GM18502 (cell line): ENCODE data around the gene FAM32A.

ENCODE experiments used
- ATAC-seq: cut with Tn5 transposase; IDR thresholded peaks from one replicate; pipeline ENCODE4 v1.9.1; 2021; ENCODE audit warnings: mild to moderate bottlenecking; ENCODE audit not compliant: unreplicated experiment, poor library complexity

Gene FAM32A

GRCh38 chr19:16200038-16201010, 15.1 kb downstream of the FAM32A start:
- ATAC-seq, result no peak

DNA sequence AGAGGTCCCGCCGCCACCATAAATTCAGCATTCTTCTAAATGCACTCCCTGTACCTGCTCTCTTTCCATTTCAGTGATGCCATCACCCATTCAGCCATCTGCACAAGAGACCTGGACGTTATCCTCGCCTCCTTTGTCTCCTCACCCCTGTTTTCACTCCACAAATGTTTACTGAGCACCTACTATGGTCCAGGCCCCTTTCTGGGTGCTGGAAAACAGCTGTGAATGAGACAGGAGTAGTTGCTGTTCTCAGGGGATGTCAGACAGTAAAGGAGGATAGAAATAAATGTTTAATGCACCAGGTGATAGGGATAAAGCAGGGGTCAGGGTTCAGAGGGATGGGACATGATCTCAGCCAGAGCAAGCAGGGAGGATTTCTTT, 15.8 kb downstream of the FAM32A start:
- ATAC-seq, result no peak

DNA sequence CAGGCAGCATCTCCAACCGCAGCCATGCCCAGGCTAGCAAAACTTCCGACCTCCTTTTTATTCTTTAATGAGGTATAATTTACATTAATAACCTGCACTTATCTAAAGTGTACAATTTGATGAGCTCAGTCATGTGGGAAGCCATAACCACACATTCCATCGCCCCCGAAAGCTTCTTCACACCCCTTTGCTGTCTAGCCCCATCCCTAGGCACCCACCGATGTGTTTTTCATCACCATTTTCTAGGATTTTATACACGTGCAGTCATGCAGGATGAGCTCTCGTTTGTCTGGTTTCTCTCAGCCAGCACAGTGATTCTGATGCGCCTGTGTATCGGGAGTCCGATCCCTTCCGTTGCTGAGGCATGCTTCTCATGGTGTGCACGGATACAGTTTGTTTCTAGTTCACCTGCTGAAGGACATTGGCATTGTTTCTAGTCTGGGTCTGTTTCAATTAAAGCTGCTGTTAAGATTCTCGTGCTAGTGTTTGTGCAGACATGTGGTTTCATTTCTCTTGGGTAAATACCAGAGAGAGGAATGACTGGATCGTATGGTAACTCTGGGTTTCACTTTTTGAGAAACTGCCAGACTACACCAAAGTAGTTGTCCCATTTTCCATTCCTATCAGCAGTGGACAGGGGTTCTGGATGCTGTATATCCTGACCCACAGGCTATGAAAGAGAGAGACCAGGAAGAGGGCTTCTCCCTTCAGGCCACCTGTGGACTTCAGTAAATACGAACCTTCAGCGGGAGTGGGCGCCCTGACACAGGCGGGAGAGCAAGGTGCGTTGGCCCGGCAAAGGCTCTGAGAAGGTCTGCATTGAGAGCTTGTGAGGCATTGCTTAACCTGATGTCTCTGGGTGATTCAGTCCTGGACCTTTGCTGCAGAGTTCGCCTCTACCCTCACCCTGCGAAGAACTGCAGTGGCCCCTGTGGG, 17.4 kb downstream of the FAM32A start:
- ATAC-seq, result no peak

DNA sequence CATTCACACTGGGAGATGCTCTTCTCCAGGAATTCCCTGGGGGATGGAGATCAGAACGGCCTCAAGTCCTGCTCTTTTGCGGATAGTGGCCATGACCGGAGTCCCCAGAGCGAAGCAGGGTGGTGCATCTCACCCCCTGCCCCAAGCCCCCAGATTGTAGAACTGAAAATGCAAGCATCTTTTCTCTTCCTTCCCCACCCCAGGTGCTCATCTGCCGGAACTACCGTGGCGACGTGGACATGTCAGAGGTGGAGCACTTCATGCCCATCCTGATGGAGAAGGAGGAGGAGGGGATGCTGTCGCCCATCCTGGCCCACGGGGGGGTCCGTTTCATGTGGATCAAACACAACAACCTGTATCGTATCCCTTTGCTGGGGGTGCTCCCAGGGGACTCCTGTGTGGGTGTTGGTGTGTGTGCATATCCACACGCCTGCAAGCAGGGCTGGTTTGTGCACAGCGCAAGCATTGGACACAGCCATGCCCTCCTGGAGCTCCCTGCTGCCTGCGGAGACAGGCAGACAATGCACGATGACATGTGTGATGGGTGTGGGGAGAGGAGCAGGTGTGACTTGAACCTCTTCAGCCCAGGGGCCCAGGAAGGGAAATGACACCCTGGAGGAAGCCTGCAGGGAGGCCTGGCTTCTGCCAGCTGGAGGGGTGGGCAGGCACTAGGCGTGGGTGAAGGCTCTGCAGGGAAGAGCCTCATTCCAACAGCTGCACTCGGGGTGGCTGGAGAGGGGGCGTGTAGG, 18.2 kb downstream of the FAM32A start:
- no peak for ATAC-seq

DNA sequence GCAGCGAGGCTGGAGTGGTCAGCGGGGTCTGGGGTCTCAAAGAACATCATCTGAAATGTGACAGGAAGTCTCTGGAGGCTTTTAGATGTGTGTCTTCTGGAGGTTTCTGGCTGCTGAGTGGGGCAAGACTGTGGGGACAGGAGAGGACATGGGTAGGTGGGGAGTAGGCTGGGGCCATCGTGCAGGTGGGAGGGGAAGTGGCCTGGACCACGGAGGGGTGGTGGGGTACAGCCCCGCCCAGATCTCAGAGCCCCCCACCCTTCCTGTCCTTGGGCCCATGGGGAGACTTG, 18.7 kb downstream of the FAM32A start:
- no peak for ATAC-seq

DNA sequence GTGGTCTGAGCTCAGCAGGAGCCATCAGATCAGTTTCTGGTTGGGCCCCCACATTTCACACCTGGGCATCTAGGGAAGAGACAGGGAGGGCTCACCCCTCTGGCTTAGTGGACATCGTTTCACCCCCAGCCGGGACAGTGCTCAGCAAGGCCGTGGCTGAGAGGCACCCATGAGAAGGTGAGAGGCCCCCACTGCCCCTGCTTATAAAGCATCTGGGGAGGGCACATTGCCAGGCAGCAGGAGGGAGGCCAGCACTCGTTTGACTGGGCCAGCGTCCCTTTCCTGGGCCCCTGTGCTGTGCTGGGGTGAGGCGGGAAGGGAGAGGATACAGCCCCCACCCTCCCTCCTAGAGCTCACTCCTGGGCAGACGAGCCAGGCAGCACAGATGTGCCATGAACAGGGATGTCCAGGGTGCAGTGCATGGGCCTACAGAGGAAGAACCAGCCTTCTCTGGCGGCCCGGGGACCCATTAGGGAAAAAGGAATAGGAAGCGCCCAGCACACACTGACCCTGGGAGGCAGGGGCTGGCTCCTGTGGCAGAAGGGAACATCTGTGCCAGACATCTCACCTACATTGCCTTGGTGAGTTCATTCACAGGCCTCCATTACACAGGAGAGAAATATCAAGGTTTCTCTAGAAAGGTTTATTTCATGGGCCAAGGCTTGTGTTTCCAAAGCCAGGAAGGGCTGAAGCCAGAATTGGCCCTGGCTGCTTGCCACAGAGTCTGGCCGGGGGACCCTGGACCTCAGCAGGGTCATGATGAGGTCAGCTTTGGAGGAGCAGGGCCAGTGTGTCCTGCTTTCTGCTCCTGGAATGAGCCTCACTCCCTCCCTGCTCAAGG, 20.2 kb downstream of the FAM32A start:
- ATAC-seq, result no peak

- no peak for ATAC-seq
These were observed 20.9 kb downstream of the FAM32A start for GRCh38 chr19:16206046-16206605.

DNA sequence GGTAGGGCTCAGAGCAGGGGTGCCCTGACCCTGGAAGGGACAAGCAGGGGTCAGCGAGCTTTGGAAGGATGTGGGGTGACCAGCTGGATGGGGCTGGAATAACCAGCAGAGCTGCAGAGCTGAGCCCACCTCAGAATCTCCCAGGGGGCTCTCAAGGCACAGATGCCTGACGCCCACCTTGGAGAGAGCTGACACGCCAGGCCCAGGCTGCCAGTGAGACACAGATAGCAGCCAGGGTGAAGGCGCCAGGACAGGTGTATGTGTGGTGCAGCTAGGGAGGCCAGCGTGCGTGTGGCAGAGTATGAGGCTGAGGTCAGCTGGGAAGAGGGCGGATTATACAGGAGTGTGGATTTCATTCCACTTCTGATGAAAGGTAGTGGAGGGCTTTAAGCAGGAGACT, 21.4 kb downstream of the FAM32A start:
- no peak for ATAC-seq

DNA sequence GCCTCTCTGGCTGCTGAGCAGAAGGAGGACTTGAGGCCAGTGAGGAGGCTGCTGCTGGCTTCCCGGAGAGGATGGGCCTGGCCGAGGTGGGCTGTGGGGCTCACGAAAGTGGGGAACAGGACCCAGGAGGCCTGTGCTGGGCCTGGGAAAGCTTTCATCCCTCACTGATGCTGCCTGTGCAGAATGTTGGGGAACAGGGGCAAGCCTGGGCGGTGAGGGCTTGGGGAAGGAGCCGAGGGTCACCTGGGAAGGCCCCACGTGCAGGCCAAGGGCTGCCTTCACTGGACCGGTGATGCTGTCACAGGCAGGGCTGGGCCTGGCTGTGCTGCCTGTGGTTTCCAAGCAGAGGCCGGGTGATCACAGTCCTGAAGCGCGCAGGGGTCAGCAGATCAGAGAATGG, 21.9 kb downstream of the FAM32A start:
- no peak for ATAC-seq

GRCh38 chr19:16207490-16208025, 22.3 kb downstream of the FAM32A start:
- ATAC-seq, result no peak

GRCh38 chr19:16208064-16208759, 23.0 kb downstream of the FAM32A start:
- ATAC-seq, result no peak

DNA sequence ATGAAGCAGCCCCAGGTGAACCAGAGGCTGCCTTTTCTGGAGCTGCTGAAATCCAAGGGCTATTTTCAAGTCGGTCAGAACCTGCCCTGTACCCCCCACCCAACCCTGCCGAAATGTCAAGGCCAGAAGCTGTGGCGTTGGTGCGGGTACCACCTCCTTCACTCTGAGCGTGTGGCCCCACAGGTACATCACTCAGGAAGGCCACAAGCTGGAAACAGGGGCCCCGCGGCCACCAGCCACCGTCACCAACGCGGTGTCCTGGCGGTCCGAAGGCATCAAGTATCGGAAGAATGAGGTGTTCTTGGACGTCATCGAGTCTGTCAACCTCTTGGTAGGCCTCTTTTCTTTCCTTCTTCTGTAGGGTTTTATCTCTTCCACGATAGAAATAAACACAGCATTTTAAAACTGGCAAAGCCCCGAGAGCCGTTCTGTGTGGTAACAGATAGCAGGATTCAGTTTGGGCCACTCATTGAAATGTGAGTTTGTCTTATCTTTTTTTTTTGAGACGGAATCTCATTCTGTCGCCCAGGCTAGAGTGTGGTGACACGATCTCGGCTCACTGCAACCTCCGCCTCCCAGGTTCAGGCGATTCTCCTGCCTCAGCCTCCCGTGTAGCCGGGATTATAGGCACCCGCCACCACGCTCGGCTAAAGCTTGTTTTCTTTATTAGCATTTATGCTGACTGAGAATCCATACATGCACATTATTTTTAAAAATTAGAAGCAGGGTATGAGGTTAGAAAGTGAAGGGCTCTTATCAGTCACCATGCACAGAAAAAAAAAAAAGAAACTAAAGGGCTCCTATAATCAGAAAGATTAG, 23.8 kb downstream of the FAM32A start:
- no peak for ATAC-seq

DNA sequence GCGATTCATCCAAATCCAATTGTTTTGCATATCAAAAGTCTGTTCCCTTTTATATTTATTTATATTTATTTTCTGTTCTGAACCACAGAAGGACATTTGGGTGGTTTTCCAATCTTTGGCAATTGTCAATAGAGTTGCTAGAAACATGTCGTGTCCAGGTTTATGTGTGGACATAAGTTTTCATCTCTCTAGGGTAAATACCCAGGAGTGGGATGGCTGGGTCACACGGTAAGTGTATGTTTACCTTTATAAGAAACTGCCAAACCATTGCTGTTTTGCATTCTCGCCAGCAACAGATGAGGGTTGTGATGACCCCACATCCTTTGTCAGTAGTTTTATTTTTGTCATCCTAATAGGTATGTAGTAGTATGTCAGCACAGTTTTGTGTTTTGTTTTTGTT, 25.0 kb downstream of the FAM32A start:
- ATAC-seq, result no peak

- no peak for ATAC-seq
These were observed 27.9 kb downstream of the FAM32A start for GRCh38 chr19:16213076-16213475.

- no peak for ATAC-seq
These were observed 31.8 kb downstream of the FAM32A start for GRCh38 chr19:16216744-16217670.

- ATAC-seq, result no peak
These were observed 32.7 kb downstream of the FAM32A start for GRCh38 chr19:16217716-16218451.
